RWPE2 (cell line): ENCODE data around the gene DDX21.
"Not testable (repeated sequence)": the region's sequence is repeated elsewhere in the genome, so short reads cannot be mapped to it uniquely, and the experiment has no call there.

Source experiments
- ATAC-seq: fragments of 200-7000 bp; cut with Tn5 transposase; 3 replicates; pipeline ENCODE4 v1.9.1; 2021; ENCODE audit warnings: low read depth
- DNase-seq: peaks from one replicate; pipeline ENCODE4 v3.0.0-alpha.2; 2020; ENCODE audit warnings: low spot score
- H3K27ac ChIP-seq: fragments of 450-650 bp; 2 replicates; pipeline ENCODE4 v1.5.1; 2017; ENCODE audit warnings: mild to moderate bottlenecking; ENCODE audit not compliant: poor library complexity, severe bottlenecking
- H3K27me3 ChIP-seq: fragments of 250-450 bp; sonication (Bioruptor Pico); 2 replicates; pipeline ENCODE4 v1.5.1; 2021; ENCODE audit warnings: mild to moderate bottlenecking, moderate library complexity; ENCODE audit not compliant: insufficient read depth, poor library complexity, severe bottlenecking
- H3K36me3 ChIP-seq: fragments of 250-450 bp; sonication (Bioruptor Pico); 2 replicates; pipeline ENCODE4 v1.5.1; 2020; ENCODE audit warnings: low read depth, mild to moderate bottlenecking, moderate library complexity
- H3K4me1 ChIP-seq: fragments of 250-450 bp; sonication (Bioruptor Pico); 2 replicates; pipeline ENCODE4 v1.5.1; 2021; ENCODE audit warnings: mild to moderate bottlenecking, moderate library complexity; ENCODE audit not compliant: insufficient read depth, poor library complexity, severe bottlenecking
- H3K4me3 ChIP-seq: fragments of 250-450 bp; sonication (Bioruptor Pico); 2 replicates; pipeline ENCODE4 v1.5.1; 2021; ENCODE audit warnings: mild to moderate bottlenecking, moderate library complexity; ENCODE audit not compliant: severe bottlenecking
- H3K9me3 ChIP-seq: fragments of 250-450 bp; sonication (Bioruptor Pico); 2 replicates; pipeline ENCODE4 v1.5.1; 2021; ENCODE audit warnings: mild to moderate bottlenecking, moderate library complexity; ENCODE audit not compliant: severe bottlenecking
- CTCF ChIP-seq: fragments of 450-650 bp; IDR thresholded peaks from one replicate; pipeline ENCODE4 v1.5.1; 2017; ENCODE audit warnings: mild to moderate bottlenecking, moderate library complexity; ENCODE audit not compliant: poor library complexity, severe bottlenecking

The DDX21 gene

GRCh38 chr10:68963151-68963550, 7.2 kb downstream of the DDX21 start:
- Histone ChIP-seq H3K27me3 (no peaks in the 10 kb centered on the region), H3K9me3 (no peaks in the 10 kb centered on the region), H3K4me1 (peaks cover 3% of the 10 kb centered on the region), H3K36me3 (peaks cover 100% of the 10 kb centered on the region), H3K27ac (no peak overlapping the region), H3K4me3 (no peak overlapping the region)
- TF ChIP-seq CTCF, result no peak
- ATAC-seq, result no peak
- no peak for DNase-seq

GRCh38 chr10:68973975-68974374, 18.0 kb downstream of the DDX21 start:
- Histone ChIP-seq H3K4me3 (no peak overlapping the region), H3K36me3 (peaks cover 97% of the 10 kb centered on the region), H3K27ac (no peak overlapping the region), H3K9me3 (no peaks in the 10 kb centered on the region), H3K4me1 (no peaks in the 10 kb centered on the region), H3K27me3 (no peaks in the 10 kb centered on the region)
- DNase-seq (no peak), ATAC-seq (no peak)
- TF ChIP-seq CTCF, result no peak

GRCh38 chr10:68975936-68976473, 20.0 kb downstream of the DDX21 start:
- not testable (repeated sequence) for H3K27me3 ChIP-seq, ATAC-seq, H3K27ac ChIP-seq, H3K9me3 ChIP-seq, H3K4me1 ChIP-seq, H3K4me3 ChIP-seq, DNase-seq
- H3K36me3 ChIP-seq, result peaks cover 97% of the 10 kb centered on the region

GRCh38 chr10:68979738-68980137, 23.8 kb downstream of the DDX21 start:
- not testable (repeated sequence) for H3K9me3 ChIP-seq, H3K4me3 ChIP-seq, ATAC-seq, H3K27ac ChIP-seq, H3K27me3 ChIP-seq, DNase-seq, H3K4me1 ChIP-seq
- peaks cover 97% of the 10 kb centered on the region for H3K36me3 ChIP-seq

- Histone ChIP-seq H3K4me3 (no peak overlapping the region), H3K27me3 (no peaks in the 10 kb centered on the region), H3K4me1 (no peaks in the 10 kb centered on the region), H3K36me3 (peaks cover 96% of the 10 kb centered on the region), H3K9me3 (peaks cover 2% of the 10 kb centered on the region), H3K27ac (no peak overlapping the region)
- DNase-seq, result no peak
- ATAC-seq, result peak; percentile 57; the same call in 2 of the 3 replicates
- TF ChIP-seq CTCF, result peak; percentile 33
These were observed 25.1 kb downstream of the DDX21 start for GRCh38 chr10:68981074-68981473.

- Histone ChIP-seq H3K4me1 (no peaks in the 10 kb centered on the region), H3K4me3 (no peak overlapping the region), H3K9me3 (peaks cover 2% of the 10 kb centered on the region), H3K27me3 (no peaks in the 10 kb centered on the region), H3K36me3 (peaks cover 84% of the 10 kb centered on the region), H3K27ac (no peak overlapping the region)
- ATAC-seq, result no peak
- no peak for TF ChIP-seq CTCF
- DNase-seq, result no peak
These were observed 26.4 kb downstream of the DDX21 start for GRCh38 chr10:68982389-68982788.
